Activated effector memory CD4-positive, alpha-beta T cell treated with anti-CD3 and anti-CD28 coated beads, Interleukin-2, amount 50 U/mL, for 16 hours (primary cell): ENCODE measurements around the gene ITGB3.
"Not testable (repeated sequence)": the region's sequence is repeated elsewhere in the genome, so short reads cannot be mapped to it uniquely, and the experiment has no call there.

Experiments used
- DNase-seq: peaks from one replicate; pipeline ENCODE4 v3.0.0-alpha.2; 2020

ITGB3 gene

GRCh38 chr17:47253541-47254402 is at the start of gene ITGB3:
Gene ITGB3, plus strand, starts transcription at chr17:47253827. Its CDS starts 35 bp downstream, at chr17:47253862.
- peak; percentile 85 for DNase-seq

- peak; percentile 78 for DNase-seq
Observed at GRCh38 chr17:47203984-47204721, 49.5 kb upstream of the ITGB3 start.

GRCh38 chr17:47204722-47205418 is 48.8 kb upstream of the ITGB3 start:
- DNase-seq = peak; percentile 68

GRCh38 chr17:47205419-47205963 is 48.1 kb upstream of the ITGB3 start:
- peak; percentile 87 for DNase-seq

- DNase-seq = peak; percentile 36
Observed at GRCh38 chr17:47207143-47208067, 46.2 kb upstream of the ITGB3 start.

GRCh38 chr17:47208744-47209488 is 44.7 kb upstream of the ITGB3 start, which contains the start of gene MYL4:
Gene MYL4, plus strand, starts transcription at chr17:47209348. Its CDS starts 75 bp downstream, at chr17:47209423.
- DNase-seq = peak; percentile 46

GRCh38 chr17:47209499-47209898 is 44.1 kb upstream of the ITGB3 start:
- DNase-seq = peak; percentile 8

GRCh38 chr17:47210105-47210504 is 43.5 kb upstream of the ITGB3 start:
- peak; percentile 39 for DNase-seq

- DNase-seq = no peak
Observed at GRCh38 chr17:47210779-47211178, 42.8 kb upstream of the ITGB3 start.

- peak; percentile 9 for DNase-seq
Observed at GRCh38 chr17:47212458-47212857, 41.2 kb upstream of the ITGB3 start.

GRCh38 chr17:47213540-47213939 is 40.1 kb upstream of the ITGB3 start:
- peak; percentile 44 for DNase-seq

GRCh38 chr17:47214931-47215330 is 38.7 kb upstream of the ITGB3 start:
- DNase-seq = no peak

- DNase-seq = not testable (repeated sequence)
Observed at GRCh38 chr17:47216821-47217220, 36.8 kb upstream of the ITGB3 start.

GRCh38 chr17:47217279-47217678 is 36.3 kb upstream of the ITGB3 start:
- DNase-seq = not testable (repeated sequence)

- no peak for DNase-seq
Observed at GRCh38 chr17:47218896-47219430, 34.7 kb upstream of the ITGB3 start.

- DNase-seq = no peak
Observed at GRCh38 chr17:47219621-47220475, 33.8 kb upstream of the ITGB3 start.

GRCh38 chr17:47220531-47220999 is 33.1 kb upstream of the ITGB3 start:
- no peak for DNase-seq

- DNase-seq = no peak
Observed at GRCh38 chr17:47221154-47221553, 32.5 kb upstream of the ITGB3 start.

GRCh38 chr17:47222047-47222446 is 31.6 kb upstream of the ITGB3 start:
- no peak for DNase-seq

- peak; percentile 27 for DNase-seq
Observed at GRCh38 chr17:47223007-47223406, 30.6 kb upstream of the ITGB3 start.
